Nephron (organoid): ENCODE data around the gene IRS1.
"Not testable (repeated sequence)": the region's sequence is repeated elsewhere in the genome, so short reads cannot be mapped to it uniquely, and the experiment has no call there.

ENCODE experiments used
- H3K27ac Mint-ChIP-seq, 3 experiments: 2 replicates each; pipeline ENCODE4 v1.8.0; 2020; ENCODE audit warnings: mixed read lengths in 3 of 3, mild to moderate bottlenecking in 2 of 3, moderate library complexity in 1 of 3
- H3K27me3 Mint-ChIP-seq: 2 replicates; pipeline ENCODE4 v1.8.0; 2021; ENCODE audit warnings: low read depth, mild to moderate bottlenecking, moderate library complexity, mixed read lengths
- H3K36me3 Mint-ChIP-seq: 2 replicates; pipeline ENCODE4 v1.8.0; 2020; ENCODE audit warnings: low read depth, mixed read lengths
- H3K4me1 Mint-ChIP-seq: 2 replicates; pipeline ENCODE4 v1.8.0; 2020; ENCODE audit warnings: mixed read lengths
- H3K4me3 Mint-ChIP-seq, 3 experiments: 2 replicates each; pipeline ENCODE4 v1.8.0; 2020; ENCODE audit warnings: mild to moderate bottlenecking in 3 of 3, mixed read lengths in 3 of 3, moderate library complexity in 2 of 3
- H3K9me3 Mint-ChIP-seq: 2 replicates; pipeline ENCODE4 v1.8.0; 2020; ENCODE audit warnings: mixed read lengths
- CTCF ChIP-seq, 3 experiments: fragments of 200-600 bp; sonication (generic); IDR thresholded peaks; one replicate each; pipeline ENCODE4 v1.5.0; 2021; ENCODE audit warnings: antibody characterized with exemption in 3 of 3; ENCODE audit not compliant: unreplicated experiment in 3 of 3

Gene IRS1

DNA sequence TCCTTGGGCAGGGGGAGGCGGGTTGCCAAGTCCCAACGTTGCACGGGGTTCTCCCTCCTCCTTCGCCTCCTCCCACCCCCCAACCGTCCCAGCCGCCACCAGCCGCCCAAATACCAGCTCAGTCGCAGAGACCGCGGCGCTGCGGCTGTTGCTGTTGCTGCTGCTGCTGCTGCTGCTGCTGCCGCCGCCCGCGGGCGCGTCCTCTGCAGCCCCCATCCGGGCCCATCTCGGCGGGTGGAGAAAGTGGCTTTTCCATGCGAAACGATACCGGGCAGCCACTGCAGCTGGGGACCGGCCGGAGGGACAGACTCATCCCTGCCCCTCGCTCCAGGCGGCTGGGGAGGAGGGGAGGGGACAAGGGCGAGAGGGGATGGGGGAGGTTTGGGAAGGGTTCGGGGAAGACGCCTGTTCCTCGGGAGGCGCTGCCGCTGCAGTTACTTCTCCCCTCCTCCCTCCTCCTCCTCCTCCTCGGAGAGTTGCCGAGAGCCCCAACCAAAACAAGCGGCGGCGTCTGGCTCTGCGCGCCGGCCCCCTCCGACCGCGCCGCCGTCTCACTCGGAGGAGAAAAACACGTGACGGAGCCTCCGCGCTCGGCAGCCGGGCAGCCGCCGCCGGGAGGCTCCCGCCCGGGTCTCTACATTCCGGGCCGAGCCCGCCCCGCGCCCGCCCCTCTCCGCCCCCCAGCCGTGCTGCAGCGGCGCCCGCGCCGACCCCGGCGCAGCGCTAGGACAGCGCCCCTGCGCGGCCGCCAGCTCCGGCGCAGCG, at the start of gene IRS1:
TSS of gene IRS1 (minus strand) at position 610 of the 765 bp plus-strand sequence. CDS start 1,082 bp downstream, outside the sequence.
- Mint-ChIP-seq H3K4me1 (peaks cover 34% of the 10 kb centered on the region), H3K36me3 (peaks cover 22% of the 10 kb centered on the region), H3K4me3 (peak within 1 kb of the TSS; percentile 88 to 94 (median 92)), H3K27me3 (no peaks in the 10 kb centered on the region), H3K27ac (peak within 1 kb of the TSS; percentile 82 to 90 (median 89)), H3K9me3 (no peaks in the 10 kb centered on the region)
- TF ChIP-seq CTCF (IDR thresholded peaks at IDR 0.05; ENCODE audit: unreplicated experiment in 3 of 3) = no peak

DNA sequence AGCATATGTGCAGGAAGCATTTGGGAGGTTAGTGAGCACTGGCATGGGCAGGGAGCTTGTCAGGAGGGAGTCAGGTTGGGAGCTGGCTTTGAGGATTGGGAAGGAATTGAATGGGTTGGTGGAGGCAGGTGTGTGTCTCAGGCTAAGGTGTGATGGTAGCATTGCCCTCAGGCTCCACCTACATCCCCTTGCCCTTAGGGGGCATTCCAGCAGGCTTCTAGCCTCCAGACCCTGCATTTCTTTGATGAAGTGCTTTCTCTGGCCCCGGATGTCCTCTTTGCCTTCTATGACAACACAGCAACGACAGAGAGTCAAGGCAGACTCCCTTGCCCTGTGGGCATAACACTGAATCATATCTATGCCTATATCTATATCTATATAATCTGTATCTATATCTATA, 49.7 kb upstream of the IRS1 start:
- no peaks in the 10 kb centered on the region for H3K36me3 Mint-ChIP-seq
- no peaks in the 10 kb centered on the region for H3K4me1 Mint-ChIP-seq
- no peak for TF ChIP-seq CTCF (IDR thresholded peaks at IDR 0.05; ENCODE audit: unreplicated experiment in 3 of 3)
- H3K4me3 Mint-ChIP-seq = no peak overlapping the region
- H3K9me3 Mint-ChIP-seq = no peaks in the 10 kb centered on the region
- H3K27me3 Mint-ChIP-seq = no peaks in the 10 kb centered on the region
- H3K27ac Mint-ChIP-seq = no peak overlapping the region

GRCh38 chr2:226847511-226847910, 47.9 kb upstream of the IRS1 start:
- Mint-ChIP-seq H3K9me3 (peaks cover 7% of the 10 kb centered on the region), H3K4me1 (no peaks in the 10 kb centered on the region), H3K36me3 (peaks cover 9% of the 10 kb centered on the region), H3K4me3 (no peak overlapping the region), H3K27ac (no peak overlapping the region), H3K27me3 (no peaks in the 10 kb centered on the region)
- TF ChIP-seq CTCF (IDR thresholded peaks at IDR 0.05; ENCODE audit: unreplicated experiment in 3 of 3) = no peak

GRCh38 chr2:226847090-226847489, 47.5 kb upstream of the IRS1 start:
- no peaks in the 10 kb centered on the region for H3K27me3 Mint-ChIP-seq
- TF ChIP-seq CTCF (IDR thresholded peaks at IDR 0.05; ENCODE audit: unreplicated experiment in 3 of 3) = no peak
- no peak overlapping the region for H3K27ac Mint-ChIP-seq

GRCh38 chr2:226845386-226846116, 45.9 kb upstream of the IRS1 start:
- Mint-ChIP-seq H3K9me3 (peaks cover 8% of the 10 kb centered on the region), H3K27ac (no peak overlapping the region), H3K36me3 (peaks cover 21% of the 10 kb centered on the region), H3K4me1 (peaks cover under 1% of the 10 kb centered on the region), H3K4me3 (no peak overlapping the region), H3K27me3 (no peaks in the 10 kb centered on the region)
- no peak for TF ChIP-seq CTCF (IDR thresholded peaks at IDR 0.05; ENCODE audit: unreplicated experiment in 3 of 3)

More at GRCh38 chr2:226847090-226847489, 47.5 kb upstream of the IRS1 start:
- Mint-ChIP-seq H3K4me1 (no peaks in the 10 kb centered on the region), H3K9me3 (peaks cover 8% of the 10 kb centered on the region), H3K4me3 (no peak overlapping the region), H3K36me3 (peaks cover 13% of the 10 kb centered on the region)

DNA sequence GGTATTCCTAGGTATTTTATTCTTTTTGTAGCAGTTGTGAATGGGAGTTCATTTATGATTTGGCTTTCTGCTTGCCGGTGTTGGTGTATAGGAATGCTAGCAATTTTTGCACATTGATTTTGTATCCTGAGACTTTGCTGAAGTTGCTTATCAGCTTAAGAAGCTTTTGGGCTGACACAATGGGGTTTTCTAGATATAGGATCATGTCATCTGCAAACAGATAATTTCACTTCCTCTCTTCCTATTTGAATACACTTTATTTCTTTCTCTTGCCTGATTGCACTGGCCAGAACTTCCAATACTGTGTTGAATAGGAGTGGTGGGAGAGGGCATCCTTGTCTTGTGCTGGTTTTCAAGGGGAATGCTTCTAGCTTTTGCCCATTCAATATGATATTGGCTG, 43.4 kb upstream of the IRS1 start:
- H3K4me3 Mint-ChIP-seq, H3K9me3 Mint-ChIP-seq, H3K27ac Mint-ChIP-seq, H3K27me3 Mint-ChIP-seq: not testable (repeated sequence)
- H3K36me3 Mint-ChIP-seq = peaks cover 31% of the 10 kb centered on the region
- H3K4me1 Mint-ChIP-seq = peaks cover 23% of the 10 kb centered on the region
